DND-41 (cell line): ENCODE results near the gene HOMER1.

ENCODE experiments used
- ATAC-seq: fragments of 200-7000 bp; cut with Tn5 transposase; 3 replicates; pipeline ENCODE4 v1.9.1; 2021; ENCODE audit warnings: low read depth; ENCODE audit not compliant: insufficient read depth
- DNase-seq: peaks from one replicate; pipeline ENCODE4 v3.0.0-alpha.2; 2020
- H2AFZ ChIP-seq: 2 replicates; pipeline ENCODE4 v1.6.0; 2012; ENCODE audit warnings: low read depth, low read length
- H3K27ac ChIP-seq: 2 replicates; pipeline ENCODE4 v1.5.1; 2012; ENCODE audit warnings: low read length, inconsistent platforms
- H3K27me3 ChIP-seq: fragments of 200-600 bp; sonication (generic); 2 replicates; pipeline ENCODE4 v1.6.0; 2012; ENCODE audit warnings: low read length, mild to moderate bottlenecking, inconsistent platforms; ENCODE audit not compliant: insufficient read depth, poor library complexity
- H3K36me3 ChIP-seq: 2 replicates; pipeline ENCODE4 v1.5.1; 2012; ENCODE audit warnings: low read length, inconsistent platforms; ENCODE audit not compliant: insufficient read depth
- H3K4me1 ChIP-seq: 2 replicates; pipeline ENCODE4 v1.5.1; 2012; ENCODE audit warnings: mild to moderate bottlenecking, low read length; ENCODE audit not compliant: insufficient read depth
- H3K4me2 ChIP-seq: 2 replicates; pipeline ENCODE4 v1.6.0; 2012; ENCODE audit warnings: mild to moderate bottlenecking, moderate library complexity, low read length, inconsistent platforms; ENCODE audit not compliant: insufficient read depth
- H3K4me3 ChIP-seq, 2 experiments: fragments of 200-600 bp in 1 of 2; shearing (Covaris generic) in 1 of 2; 2 replicates each; pipeline ENCODE4 v1.5.1; 2012 to 2016; ENCODE audit warnings: inconsistent platforms in 2 of 2, low read length in 2 of 2, mild to moderate bottlenecking in 2 of 2, low read depth in 1 of 2, moderate library complexity in 1 of 2
- H3K79me2 ChIP-seq: 2 replicates; pipeline ENCODE4 v1.6.0; 2012; ENCODE audit warnings: low read length, inconsistent platforms; ENCODE audit not compliant: insufficient read depth
- H3K9ac ChIP-seq: 2 replicates; pipeline ENCODE4 v1.6.0; 2012; ENCODE audit warnings: low read depth, mild to moderate bottlenecking, inconsistent platforms, low read length, moderate library complexity
- H3K9me3 ChIP-seq: 2 replicates; pipeline ENCODE4 v1.5.1; 2012; ENCODE audit warnings: low read length, moderate library complexity, mild to moderate bottlenecking, inconsistent platforms; ENCODE audit not compliant: insufficient read depth, severe bottlenecking
- H4K20me1 ChIP-seq: 2 replicates; pipeline ENCODE4 v1.6.0; 2012; ENCODE audit warnings: low read length; ENCODE audit not compliant: insufficient read depth
- EZH2 ChIP-seq: IDR thresholded peaks from 3 replicates; pipeline ENCODE4 v1.6.1; 2012; ENCODE audit warnings: borderline replicate concordance, low read depth, mild to moderate bottlenecking, moderate library complexity, low read length, inconsistent platforms; ENCODE audit not compliant: severe bottlenecking
- TF ChIP-seq, protein P1 (sequence below): IDR thresholded peaks from 2 replicates; pipeline ENCODE4 v1.5.1; 2012; ENCODE audit warnings: borderline replicate concordance, low read length, moderate library complexity, mild to moderate bottlenecking; ENCODE audit not compliant: poor library complexity, severe bottlenecking; ENCODE audit errors: extremely low read depth

HOMER1 gene

DNA sequence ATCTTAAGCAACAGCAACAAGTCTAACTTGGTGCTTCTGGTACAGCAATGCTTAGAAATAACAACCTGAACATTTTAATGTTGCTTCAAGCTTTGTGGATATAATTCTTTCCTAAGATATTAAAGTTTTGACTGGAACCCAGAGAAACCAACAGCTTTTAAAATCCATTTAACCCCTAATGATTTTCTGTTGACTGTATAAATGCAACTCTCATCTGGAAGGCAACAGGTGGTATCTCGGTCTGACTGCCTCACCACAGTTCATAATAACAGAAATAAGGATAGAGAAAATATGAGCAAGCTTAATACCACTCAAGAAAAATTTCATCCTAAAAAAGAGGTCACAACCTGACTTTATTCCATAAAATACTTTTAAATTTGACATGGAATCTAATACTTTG lies 116.9 kb downstream of the HOMER1 start:
- Histone ChIP-seq H3K4me2 (no peak overlapping the region), H3K79me2 (no peaks in the 10 kb centered on the region), H3K9me3 (no peaks in the 10 kb centered on the region), H3K36me3 (peaks cover 16% of the 10 kb centered on the region; the same call in 1 of the 2 replicates), H3K27me3 (no peaks in the 10 kb centered on the region), H2AFZ (no peak overlapping the region), H3K27ac (no peak overlapping the region), H3K4me1 (no peaks in the 10 kb centered on the region), H4K20me1 (no peaks in the 10 kb centered on the region), H3K9ac (no peak overlapping the region), H3K4me3 (no peak overlapping the region)
- TF ChIP-seq, protein P1, sequence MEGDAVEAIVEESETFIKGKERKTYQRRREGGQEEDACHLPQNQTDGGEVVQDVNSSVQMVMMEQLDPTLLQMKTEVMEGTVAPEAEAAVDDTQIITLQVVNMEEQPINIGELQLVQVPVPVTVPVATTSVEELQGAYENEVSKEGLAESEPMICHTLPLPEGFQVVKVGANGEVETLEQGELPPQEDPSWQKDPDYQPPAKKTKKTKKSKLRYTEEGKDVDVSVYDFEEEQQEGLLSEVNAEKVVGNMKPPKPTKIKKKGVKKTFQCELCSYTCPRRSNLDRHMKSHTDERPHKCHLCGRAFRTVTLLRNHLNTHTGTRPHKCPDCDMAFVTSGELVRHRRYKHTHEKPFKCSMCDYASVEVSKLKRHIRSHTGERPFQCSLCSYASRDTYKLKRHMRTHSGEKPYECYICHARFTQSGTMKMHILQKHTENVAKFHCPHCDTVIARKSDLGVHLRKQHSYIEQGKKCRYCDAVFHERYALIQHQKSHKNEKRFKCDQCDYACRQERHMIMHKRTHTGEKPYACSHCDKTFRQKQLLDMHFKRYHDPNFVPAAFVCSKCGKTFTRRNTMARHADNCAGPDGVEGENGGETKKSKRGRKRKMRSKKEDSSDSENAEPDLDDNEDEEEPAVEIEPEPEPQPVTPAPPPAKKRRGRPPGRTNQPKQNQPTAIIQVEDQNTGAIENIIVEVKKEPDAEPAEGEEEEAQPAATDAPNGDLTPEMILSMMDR: no peak
- no peak for TF ChIP-seq EZH2
- DNase-seq (no peak), ATAC-seq (no peak)

DNA sequence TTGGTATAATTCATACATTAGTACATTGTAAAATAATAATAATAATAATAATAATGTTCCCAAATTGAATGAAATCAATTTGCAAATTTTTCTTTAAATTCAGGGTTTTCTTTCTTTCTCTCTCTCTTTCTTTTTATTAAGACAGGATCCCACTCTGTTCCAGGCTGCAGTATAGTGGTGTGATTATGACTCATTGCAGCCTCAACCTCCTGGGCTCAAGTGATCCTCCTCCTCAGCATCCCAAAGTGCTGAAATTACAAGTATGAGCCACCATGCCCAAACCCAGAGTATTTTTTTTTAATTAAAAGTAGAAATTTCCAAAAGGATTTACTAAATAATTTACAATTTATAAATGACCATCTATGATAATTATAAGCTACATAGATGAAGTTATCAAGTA lies 117.7 kb downstream of the HOMER1 start:
- H2AFZ ChIP-seq: no peak overlapping the region
- H3K79me2 ChIP-seq: no peaks in the 10 kb centered on the region
- H3K9me3 ChIP-seq: no peaks in the 10 kb centered on the region
- no peak overlapping the region for H3K4me3 ChIP-seq
- peaks cover 12% of the 10 kb centered on the region; the same call in 1 of the 2 replicates for H3K36me3 ChIP-seq
- no peaks in the 10 kb centered on the region for H4K20me1 ChIP-seq
- DNase-seq: no peak
- H3K9ac ChIP-seq: no peak overlapping the region
- TF ChIP-seq, protein P1: no peak
- no peak for TF ChIP-seq EZH2
- no peak for ATAC-seq
- H3K4me1 ChIP-seq: no peaks in the 10 kb centered on the region
- no peak overlapping the region for H3K4me2 ChIP-seq
- no peaks in the 10 kb centered on the region for H3K27me3 ChIP-seq
- H3K27ac ChIP-seq: no peak overlapping the region

DNA sequence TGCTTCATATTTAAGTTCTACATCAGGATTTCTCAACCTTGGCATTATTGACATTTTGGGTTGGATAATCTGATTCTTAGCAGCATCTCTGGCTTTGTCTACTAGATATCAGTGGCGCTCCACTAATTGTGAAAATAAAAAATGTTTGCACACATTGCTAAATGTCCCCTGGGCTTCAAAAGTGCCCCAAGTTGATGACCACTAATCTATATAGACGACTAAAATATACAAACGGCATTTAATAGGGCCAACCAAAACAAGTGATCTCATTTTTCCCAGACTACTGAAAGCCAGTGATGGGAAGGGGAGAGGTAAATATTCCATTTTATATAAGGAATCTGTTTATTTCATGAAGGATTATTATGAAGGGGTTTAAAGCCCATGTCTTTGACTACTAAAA lies 118.6 kb downstream of the HOMER1 start:
- Histone ChIP-seq H3K27ac (no peak overlapping the region), H3K4me1 (no peaks in the 10 kb centered on the region), H2AFZ (no peak overlapping the region), H3K9me3 (no peaks in the 10 kb centered on the region), H3K79me2 (no peaks in the 10 kb centered on the region), H3K4me3 (no peak overlapping the region), H3K27me3 (no peaks in the 10 kb centered on the region), H4K20me1 (no peaks in the 10 kb centered on the region), H3K36me3 (peaks cover 12% of the 10 kb centered on the region; the same call in 1 of the 2 replicates), H3K9ac (no peak overlapping the region), H3K4me2 (no peak overlapping the region)
- DNase-seq: no peak
- no peak for TF ChIP-seq EZH2
- ATAC-seq: no peak

DNA sequence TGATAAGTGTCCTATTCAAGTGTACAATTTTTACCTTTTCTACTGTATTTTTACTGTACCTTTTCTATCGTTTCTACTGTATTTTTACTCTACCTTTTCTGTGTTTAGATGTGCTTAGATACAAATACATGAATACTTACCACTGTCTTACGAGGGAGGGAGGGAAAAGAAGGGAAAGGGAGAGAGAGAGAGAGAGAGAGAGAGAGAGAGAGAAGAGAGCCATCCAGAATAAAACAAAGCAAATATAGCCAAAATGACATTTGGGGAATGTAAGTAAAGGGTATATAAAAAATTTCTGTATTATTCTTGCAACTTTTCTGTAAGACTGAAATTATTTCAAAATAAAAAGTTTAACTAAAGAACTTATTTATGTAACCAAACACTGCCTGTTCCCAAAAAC lies 121.2 kb downstream of the HOMER1 start:
- Histone ChIP-seq H3K9me3 (no peaks in the 10 kb centered on the region), H4K20me1 (no peaks in the 10 kb centered on the region), H3K9ac (no peak overlapping the region), H3K79me2 (no peaks in the 10 kb centered on the region), H2AFZ (no peak overlapping the region), H3K4me1 (no peaks in the 10 kb centered on the region), H3K27ac (no peak overlapping the region), H3K4me3 (no peak overlapping the region), H3K4me2 (no peak overlapping the region), H3K36me3 (peaks cover 12% of the 10 kb centered on the region; the same call in 1 of the 2 replicates), H3K27me3 (no peaks in the 10 kb centered on the region)
- TF ChIP-seq EZH2: no peak
- TF ChIP-seq, protein P1: no peak
- ATAC-seq: no peak
- no peak for DNase-seq
